ENCODE results near the gene DSC3. TPM values are rescaled to one million over a fixed set of nuclear protein-coding genes. Genes with fewer than 3 reads are reported as not detected.

The DSC3 gene
- total RNA-seq, 1 donor from 2014 or later: 5.7 TPM

DNA sequence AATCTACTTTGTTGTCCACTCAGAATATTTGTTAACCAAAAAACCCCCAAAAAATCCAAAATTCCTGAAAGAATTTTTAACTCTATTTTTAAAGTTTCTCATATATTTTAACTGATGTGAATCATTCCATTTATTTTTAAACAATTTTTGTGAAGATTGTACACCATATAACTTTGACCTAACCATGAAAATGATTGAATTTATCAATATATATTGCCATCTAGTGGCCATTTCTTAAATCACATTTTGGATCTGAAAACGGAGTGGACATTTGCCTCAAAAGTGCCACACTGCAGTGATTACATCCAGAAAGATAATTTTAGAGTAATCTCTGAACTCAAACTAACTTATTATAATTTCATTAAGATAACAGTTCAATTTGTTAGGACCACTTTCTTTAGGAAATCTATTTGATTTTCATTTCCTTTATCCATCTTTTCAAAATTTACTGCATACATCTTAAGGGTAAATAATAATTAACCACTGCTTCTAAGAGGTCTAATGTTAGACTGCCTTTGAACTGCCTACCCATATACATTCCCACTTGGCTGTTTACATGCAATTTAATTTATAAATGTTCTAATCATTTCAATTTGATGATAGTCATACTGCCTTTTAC, 71.1 kb downstream of the DSC3 start:
- no peak for DNase-seq (ENCODE audit: low spot score)

- no peak for DNase-seq (ENCODE audit: low spot score)
These were observed 72.2 kb downstream of the DSC3 start for GRCh38 chr18:30970196-30970816.

- no peak for DNase-seq (ENCODE audit: low spot score)
These were observed 72.8 kb downstream of the DSC3 start for GRCh38 chr18:30969670-30970170.

DNA sequence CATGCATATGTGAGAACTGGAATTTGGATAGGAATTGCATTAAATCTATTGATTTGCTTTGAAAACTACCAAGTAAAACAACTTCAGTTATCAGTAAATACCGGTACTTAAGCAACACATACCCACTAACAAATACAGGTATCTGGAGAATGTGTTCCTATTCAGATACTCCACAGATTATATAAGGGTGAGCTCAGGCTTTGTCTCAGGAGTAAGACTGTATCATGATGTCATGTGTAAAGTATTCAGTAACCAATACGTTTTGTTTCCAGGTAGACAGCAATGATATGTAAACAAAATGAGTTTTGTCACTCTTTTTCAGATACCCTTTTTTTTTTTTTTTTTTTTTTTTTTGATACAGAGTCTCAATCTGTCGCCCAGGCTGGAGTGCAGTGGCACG, 74.8 kb downstream of the DSC3 start:
- no peak for DNase-seq (ENCODE audit: low spot score)

GRCh38 chr18:30965237-30965636, 77.3 kb downstream of the DSC3 start:
- DNase-seq (ENCODE audit: low spot score): no peak

DNA sequence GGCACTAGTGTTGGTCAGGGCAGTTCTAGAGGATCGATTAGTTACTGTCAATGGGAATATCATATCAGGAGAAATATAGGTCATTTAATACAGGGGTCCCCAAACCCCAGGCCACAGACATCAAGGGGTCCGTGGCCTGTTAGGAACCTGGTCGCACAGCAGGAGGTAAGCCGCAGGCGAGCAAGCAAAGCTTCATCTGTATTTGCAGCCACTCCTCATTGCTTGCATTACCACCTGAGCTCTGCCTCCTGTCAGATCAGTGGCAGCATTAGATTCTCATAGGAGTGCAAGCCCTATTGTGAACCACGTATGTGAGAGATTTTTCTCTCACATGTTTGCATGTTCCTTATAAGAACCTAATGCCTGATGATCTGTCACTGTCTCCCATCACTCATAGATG, 81.9 kb downstream of the DSC3 start:
- no peak for DNase-seq (ENCODE audit: low spot score)

DNA sequence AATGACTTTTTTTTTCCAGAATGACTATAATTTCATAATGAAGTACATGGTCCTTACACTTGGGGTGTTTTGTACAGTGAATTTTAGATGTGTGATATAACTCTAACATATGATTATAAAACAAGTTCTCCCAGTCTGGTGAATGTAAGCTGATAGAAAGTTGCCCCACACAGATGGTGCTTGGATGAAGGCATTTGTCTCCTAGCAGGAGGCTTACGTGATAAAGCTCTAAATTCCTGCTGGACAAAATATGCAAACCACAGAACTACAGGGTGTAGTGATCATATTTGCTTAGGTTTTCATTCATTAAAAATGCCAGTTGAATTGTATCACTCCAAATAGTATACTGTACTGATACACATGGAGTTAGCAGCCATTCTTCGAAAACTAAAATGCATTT, 85.5 kb downstream of the DSC3 start:
- DNase-seq (ENCODE audit: low spot score): no peak

DNA sequence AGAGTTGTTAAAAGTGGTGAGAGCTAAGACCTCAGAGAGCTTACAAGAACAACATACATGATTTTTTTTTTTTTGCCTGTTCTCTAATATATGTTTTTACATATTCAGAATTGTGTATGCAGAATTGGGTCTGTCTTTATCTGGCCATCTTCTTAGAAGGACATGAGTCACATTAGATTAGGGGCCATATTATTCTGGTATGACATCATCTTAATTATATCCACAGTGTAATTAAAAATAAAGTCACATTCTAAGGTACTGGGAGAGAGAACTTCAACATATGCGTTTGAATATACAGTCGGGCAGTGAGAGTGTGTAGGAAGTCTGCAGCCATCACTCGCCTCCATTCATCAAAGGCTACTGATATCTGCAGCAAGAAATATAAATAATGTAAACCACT, 88.3 kb downstream of the DSC3 start:
- DNase-seq (ENCODE audit: low spot score): no peak

GRCh38 chr18:30945761-30946160, 96.8 kb downstream of the DSC3 start:
- no peak for DNase-seq (ENCODE audit: low spot score)

DNA sequence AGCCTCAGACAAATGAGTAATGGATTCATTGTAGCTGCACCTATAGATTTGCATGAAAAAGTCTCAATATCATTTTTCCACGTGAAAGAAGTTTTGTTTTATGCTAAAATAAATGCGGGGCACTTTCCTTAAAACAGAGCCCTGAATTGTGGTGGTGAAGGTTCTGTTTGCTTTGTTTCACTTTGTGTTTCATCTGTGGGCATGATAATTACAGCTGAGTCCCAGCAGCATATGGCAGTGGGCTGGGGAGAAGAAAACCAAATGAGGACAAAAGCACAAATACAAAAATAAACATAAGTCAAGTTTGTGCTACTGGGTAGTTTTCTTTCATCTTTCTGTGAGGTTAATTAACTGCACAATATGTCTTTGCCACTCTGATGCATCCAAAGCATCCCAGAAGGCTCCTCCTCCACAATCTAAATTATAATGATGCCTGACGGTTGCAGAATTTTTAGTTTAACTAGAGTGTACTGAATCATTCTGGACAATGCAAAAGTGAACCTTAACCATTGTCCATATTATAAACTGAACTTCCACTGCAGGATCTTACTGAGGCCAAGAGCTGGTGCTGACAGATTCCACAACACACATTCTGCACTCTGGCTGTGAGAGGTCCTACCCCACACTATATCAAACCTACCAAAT, 97.6 kb downstream of the DSC3 start:
- no peak for DNase-seq (ENCODE audit: low spot score)

- no peak for DNase-seq (ENCODE audit: low spot score)
These were observed 101.5 kb downstream of the DSC3 start for GRCh38 chr18:30940952-30941539.

Other genes starting within 250 kb of the DSC3 start
- gene DSC2, start 59.7 kb upstream of the DSC3 start, total RNA-seq: 5.1 TPM
- not detected for gene DSC1, start 120.1 kb upstream of the DSC3 start, total RNA-seq

Measured in ureter (tissue), 1 donor.